GM13977 (cell line): ENCODE data around the gene ELANE.

Experiments
- DNase-seq: peaks from one replicate; pipeline ENCODE4 v3.0.0; 2012; ENCODE audit warnings: low spot score
- in situ Hi-C: fragments of 300-500 bp; cut with MboI; formaldehyde crosslinking; loops from one replicate; pipeline ENCODE4 v1.12.0; 2022; ENCODE audit warnings: low sequenced_read_pairs, low pct_unique_long_range_greater_than_20kb, mixed read lengths, inconsistent platforms; ENCODE audit not compliant: unreplicated experiment
- TF ChIP-seq, protein P1 (sequence below): IDR thresholded peaks from 2 replicates; pipeline ENCODE4 v1.5.1; 2012; ENCODE audit warnings: mild to moderate bottlenecking, control low read depth; ENCODE audit not compliant: insufficient read depth; ENCODE audit errors: extremely low read depth, missing control alignments

The ELANE gene

DNA sequence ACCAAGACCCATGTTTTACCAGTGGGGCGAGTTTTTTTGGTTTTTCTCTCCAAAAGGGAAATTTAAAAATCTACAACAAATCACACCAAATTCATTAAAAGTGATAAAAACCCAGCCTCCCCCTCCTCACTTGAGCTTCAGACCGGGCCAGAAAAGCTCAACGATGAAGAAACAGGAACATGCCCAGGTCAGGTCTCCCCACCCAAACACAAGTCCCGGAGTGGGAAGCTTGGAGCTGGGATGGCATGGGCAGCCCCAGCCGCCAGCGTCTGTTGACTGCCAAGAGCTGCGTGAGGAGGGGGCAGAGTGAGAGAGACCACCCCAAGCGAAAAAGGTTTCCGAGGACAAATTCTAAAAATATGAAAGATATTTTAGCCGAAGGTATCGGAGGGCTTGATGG is 44.9 kb downstream of the ELANE start:
- in situ Hi-C loops = no loop called here
- DNase-seq = no peak
- TF ChIP-seq, protein P1, sequence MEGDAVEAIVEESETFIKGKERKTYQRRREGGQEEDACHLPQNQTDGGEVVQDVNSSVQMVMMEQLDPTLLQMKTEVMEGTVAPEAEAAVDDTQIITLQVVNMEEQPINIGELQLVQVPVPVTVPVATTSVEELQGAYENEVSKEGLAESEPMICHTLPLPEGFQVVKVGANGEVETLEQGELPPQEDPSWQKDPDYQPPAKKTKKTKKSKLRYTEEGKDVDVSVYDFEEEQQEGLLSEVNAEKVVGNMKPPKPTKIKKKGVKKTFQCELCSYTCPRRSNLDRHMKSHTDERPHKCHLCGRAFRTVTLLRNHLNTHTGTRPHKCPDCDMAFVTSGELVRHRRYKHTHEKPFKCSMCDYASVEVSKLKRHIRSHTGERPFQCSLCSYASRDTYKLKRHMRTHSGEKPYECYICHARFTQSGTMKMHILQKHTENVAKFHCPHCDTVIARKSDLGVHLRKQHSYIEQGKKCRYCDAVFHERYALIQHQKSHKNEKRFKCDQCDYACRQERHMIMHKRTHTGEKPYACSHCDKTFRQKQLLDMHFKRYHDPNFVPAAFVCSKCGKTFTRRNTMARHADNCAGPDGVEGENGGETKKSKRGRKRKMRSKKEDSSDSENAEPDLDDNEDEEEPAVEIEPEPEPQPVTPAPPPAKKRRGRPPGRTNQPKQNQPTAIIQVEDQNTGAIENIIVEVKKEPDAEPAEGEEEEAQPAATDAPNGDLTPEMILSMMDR = no peak

DNA sequence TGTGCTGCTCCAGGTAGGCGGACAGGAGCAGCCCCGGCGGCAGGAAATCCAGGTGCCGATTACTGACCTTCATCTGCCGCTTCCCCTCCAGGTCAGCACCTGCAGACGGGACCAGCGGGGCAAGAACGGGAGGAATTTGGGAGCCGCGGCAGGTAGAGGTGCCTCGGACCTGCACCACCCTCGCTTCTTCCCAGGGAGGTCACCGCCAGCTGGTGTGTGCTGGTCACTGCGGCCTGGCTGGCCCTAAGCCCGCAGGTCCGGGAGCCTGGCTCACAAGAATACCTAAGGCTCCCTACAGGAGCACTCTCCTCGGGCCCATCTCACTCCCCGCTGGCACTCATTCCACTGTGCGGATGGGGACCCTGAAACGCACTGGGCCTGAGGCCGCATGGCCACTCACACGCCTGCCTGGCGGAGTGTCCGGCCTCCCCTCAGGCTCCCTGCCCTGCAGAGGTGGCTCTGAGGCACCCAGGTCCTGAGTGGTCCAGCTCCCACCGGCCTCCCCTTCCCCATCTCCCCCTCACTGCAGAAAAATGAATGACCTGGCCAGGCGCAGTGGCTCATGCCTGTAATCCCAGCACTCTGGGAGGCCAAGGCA is 45.4 kb downstream of the ELANE start:
- no peak for DNase-seq
- TF ChIP-seq, protein P1 = no peak
- in situ Hi-C loops = no loop called here

DNA sequence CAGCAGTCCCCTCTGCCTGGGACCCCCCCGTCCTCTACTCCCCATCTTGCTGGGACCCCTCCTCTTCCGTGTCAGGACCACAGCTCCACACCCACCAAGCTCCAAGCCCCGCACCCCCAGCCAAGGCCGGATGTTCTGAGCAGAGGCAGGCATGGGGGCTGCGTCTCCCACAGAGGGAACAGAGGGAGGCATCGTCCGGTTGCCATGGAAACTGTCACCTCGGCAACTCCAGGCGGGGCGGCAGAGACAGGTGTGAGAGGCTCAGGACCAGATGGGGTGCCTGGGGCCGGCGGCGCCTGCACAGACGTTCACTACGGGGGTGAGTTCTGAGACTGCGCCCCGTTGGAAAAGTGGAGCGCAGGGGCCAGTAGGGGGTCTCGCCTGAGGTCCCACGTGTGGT is 46.6 kb downstream of the ELANE start:
- TF ChIP-seq, protein P1 = no peak
- DNase-seq = no peak
- in situ Hi-C loops = no loop called here

DNA sequence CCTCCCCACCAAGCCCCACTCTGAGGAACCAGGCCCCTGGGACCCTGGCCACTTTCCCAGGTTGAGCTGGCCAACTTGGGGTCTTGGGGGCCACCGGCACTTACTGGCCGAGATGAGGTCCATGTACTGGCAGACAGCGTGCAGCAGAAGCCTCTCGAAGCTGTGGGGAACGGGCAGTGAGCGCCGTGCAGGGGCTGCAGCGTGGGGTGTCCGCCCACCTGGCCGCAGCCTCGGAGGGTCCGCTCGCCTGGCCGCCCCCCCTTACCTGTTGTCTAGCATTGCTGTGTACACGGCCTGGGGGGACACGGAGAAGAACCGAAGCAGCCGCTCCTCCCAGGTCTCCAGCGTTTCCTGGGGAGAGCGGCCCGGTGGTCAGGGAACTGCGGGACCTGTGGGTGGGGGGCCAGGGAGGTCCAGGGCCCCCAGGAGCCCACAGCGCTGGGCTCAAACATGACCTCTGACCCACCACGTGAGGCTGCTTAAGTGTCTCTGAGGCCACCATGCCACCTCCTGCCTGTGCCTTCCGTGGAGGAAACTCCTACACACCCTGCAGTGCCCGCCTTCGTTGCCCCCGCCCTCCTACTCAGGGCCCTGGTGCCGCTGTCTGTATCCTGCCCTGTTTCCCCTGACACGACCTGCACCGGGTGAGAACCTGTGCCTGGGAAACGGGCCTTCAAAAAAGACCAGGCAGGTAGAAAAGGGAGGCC is 47.4 kb downstream of the ELANE start:
- TF ChIP-seq, protein P1 = no peak
- in situ Hi-C loops = no loop called here
- DNase-seq = no peak

DNA sequence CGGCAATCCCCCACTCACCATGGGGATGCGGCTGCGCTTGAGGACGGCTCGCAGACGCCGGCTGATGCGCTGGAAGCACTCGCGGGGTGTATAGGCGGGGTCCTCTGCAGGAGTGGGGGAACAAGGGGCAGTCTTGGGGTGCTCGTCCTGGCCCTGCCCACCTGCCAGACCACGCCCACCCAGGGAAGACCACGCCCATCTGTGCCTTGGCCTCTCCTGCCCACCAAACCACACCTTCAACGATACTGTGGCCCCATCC is 47.9 kb downstream of the ELANE start:
- no peak for DNase-seq
- TF ChIP-seq, protein P1 = no peak
- in situ Hi-C loops = no loop called here

DNA sequence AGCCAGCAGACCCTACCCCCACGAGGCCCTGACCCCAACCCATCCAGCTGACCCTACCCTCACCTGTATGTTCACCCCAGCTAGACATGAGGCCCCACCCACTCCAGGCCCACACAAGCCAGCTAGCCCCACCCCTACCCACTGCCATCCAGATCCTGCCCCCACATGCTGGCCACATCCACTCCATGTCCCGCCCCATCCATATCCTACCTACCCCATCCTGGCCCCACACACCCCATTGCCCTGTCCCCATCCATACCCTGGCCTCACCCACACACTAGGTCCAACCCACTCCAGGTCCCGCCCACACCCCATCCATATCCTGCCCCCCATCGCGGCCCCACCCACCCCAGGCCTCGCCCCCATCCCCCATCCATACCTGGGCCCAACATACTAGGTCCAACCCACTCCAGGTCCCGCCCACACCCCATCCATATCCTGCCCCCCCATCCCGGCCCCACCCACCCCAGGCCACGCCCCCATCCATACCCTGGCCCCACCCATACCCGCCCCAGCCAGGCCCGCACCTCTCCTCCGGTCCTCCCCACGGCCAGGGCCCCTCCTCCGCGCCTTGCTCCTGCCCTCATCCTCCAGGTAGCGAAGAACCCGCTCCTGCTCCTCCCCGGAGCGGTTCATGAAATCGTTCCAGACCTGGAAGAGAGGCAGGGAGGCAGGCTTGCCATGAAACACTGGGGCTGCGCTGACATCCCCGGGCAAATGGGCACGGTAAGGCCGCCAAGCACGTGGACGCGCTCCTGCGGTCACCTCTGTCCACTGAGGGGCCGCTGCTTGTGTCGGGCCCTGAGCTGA is 48.4 kb downstream of the ELANE start:
- TF ChIP-seq, protein P1 = no peak
- peak; percentile 60 for DNase-seq
- in situ Hi-C loops = no loop called here
